HG02678 (cell line): ENCODE results near the gene SCNN1A.

Experiments used
- ATAC-seq: cut with Tn5 transposase; IDR thresholded peaks from one replicate; pipeline ENCODE4 v1.9.1; 2021; ENCODE audit warnings: mild to moderate bottlenecking, moderate library complexity; ENCODE audit not compliant: unreplicated experiment

Gene SCNN1A

GRCh38 chr12:6322352-6322751 lies 53.0 kb downstream of the SCNN1A start:
- no peak for ATAC-seq

- ATAC-seq = no peak
Measured at GRCh38 chr12:6321905-6322304, 53.5 kb downstream of the SCNN1A start.

GRCh38 chr12:6319446-6319845 lies 55.9 kb downstream of the SCNN1A start:
- ATAC-seq = no peak

- no peak for ATAC-seq
Measured at GRCh38 chr12:6318440-6318879, 56.9 kb downstream of the SCNN1A start.

DNA sequence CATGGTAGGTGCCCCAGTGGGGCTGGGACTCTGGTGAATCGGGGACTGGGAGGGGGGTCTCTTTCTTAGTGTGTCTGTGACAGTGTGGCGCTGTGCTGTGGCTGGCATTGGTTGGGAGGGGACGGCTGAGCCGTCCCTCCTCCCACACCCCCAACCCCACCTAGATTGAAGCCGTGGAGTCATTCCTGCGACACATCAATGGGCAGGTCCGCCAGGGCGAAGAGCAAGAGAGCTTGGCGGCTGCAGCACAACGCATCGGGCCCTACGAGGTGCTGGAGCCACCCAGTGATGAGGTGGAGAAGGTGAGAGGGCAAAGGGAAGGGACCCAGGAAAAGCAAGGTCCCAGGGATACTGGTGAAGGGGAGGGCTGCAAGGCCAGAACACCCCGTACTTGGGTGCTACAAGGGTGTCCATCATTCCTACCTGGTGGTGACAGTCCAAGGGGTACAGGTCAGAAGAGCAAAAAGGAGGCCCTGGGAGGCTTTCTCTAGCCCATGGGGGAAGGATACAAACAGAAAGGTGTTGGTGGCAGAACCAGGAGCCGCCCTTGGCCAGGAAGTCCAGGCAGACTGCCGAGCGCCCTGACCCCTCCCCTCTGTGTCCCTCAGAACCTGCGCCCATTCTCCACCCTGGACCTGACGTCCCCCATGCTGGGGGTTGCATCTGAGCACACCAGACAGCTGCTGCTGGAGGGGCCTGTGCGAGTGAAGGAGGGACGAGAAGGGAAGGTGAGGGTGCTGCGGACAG lies 57.5 kb downstream of the SCNN1A start:
- ATAC-seq = no peak

DNA sequence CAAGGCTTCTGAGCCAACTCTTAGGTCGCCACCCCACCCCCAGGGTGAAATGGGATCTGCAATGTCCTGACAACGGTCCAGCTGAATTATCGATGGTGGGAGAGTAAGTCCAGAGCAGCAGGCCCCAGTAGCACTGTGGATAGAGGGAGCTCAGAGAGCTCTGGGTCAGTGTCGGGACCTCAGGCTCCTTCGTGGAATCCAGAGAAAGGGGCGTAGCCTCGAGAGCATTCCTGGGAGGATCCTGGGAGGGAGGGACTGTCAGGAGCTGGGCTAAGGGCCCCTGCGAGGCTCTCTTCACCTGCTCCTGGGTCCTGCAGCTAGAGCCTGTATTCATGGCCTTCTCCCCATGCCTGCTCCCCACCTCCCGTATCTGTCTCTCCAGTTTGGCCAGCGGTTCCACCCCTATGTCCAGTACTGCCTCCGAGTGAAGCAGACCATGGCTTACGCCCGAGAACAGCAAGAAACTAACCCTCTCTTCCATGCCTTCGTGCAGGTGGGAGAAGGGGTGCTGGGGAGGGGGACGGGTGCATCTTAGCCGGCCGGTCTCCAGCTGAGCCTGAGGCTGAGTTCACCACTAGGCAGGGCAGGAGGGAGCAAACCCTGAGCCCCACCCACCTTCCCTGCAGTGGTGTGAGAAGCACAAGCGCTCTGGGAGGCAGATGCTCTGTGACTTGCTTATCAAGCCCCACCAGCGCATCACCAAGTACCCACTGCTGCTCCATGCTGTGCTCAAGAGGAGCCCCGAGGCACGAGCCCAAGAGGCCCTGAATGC lies 58.3 kb downstream of the SCNN1A start:
- no peak for ATAC-seq

GRCh38 chr12:6315704-6316597 lies 59.4 kb downstream of the SCNN1A start:
- no peak for ATAC-seq

DNA sequence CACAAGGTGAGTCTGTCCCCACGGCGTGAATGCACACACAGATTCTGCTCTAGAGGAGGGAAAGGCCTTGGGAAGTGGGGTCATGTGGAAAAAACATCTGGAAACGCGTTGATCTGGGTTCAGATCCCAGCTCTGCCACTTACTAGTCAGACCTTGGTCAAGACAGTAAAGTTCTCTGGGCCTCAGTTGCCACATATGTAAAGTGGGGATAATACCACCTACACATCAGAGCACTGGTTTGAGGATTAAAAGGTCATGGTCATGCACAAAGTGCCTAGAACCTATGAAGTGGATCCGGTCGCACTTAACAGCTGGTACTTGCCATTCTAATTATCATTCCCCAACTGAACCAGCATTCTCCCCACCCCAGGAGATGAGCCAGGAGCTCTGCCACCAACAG lies 60.2 kb downstream of the SCNN1A start:
- ATAC-seq = no peak

GRCh38 chr12:6314776-6315175 lies 60.6 kb downstream of the SCNN1A start:
- no peak for ATAC-seq

DNA sequence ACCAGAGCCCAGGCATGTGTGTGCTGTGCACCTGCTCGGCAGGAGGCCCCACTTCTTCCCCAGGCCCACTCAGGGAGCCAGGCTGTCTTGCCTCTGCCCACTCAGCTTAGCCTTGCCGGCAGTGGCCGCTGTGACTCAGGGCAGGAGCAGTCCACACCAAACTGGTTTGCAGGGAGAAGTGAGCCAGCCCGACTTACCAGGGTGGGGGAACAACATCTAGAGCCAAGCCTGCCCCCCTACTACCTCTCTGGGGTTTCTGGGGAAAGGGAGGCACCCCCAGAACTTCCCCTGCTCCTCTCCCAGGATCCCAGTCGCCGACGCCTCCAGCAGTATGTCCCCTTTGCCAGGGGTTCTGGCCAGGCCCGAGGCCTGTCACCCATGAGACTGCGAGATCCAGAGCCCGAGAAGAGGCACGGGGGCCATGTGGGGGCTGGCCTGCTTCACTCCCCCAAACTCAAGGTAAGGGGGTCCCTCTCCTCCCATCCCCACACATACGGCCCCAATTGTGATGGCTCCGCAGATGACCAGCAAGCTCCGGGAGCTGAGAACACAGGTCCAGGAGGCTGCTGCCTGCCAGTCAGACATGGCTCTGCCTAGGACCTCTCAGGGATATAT lies 61.9 kb downstream of the SCNN1A start:
- ATAC-seq = no peak

- ATAC-seq = peak; percentile 58
Measured at GRCh38 chr12:6312529-6313325, 62.6 kb downstream of the SCNN1A start.

DNA sequence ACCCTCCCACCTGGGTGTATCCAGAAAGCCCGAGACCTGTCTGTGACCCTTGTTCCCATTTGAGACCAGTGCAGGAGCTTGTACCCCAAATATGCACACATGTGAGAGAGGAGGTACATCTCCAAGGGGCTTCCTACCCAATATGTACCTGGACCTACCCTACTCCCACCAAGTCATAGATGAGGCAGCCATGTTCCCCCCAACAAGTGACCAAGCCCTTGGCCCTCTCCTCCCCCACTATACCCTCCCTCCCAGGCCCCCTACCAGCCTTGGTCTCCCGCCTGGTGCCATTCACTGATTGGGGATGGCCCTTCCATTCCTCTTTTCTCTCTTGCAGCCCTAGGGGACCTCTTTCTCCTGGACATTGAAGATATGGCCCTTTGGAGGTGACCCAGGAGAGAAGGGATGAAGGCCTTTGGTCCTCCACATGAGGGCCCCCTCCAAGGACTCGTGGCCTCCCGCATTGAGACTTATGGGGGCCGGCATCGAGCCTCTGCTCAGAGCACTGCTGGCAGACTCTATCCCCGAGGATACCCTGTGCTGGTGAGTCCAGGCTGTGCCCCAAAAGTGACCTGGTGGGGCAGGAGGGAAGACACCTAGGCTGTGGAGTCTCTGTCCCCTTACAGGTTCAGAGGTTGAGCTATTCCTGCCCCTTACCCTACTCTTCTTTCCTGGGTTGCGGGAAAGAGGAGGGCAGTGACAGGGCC lies 63.4 kb downstream of the SCNN1A start:
- ATAC-seq = no peak

DNA sequence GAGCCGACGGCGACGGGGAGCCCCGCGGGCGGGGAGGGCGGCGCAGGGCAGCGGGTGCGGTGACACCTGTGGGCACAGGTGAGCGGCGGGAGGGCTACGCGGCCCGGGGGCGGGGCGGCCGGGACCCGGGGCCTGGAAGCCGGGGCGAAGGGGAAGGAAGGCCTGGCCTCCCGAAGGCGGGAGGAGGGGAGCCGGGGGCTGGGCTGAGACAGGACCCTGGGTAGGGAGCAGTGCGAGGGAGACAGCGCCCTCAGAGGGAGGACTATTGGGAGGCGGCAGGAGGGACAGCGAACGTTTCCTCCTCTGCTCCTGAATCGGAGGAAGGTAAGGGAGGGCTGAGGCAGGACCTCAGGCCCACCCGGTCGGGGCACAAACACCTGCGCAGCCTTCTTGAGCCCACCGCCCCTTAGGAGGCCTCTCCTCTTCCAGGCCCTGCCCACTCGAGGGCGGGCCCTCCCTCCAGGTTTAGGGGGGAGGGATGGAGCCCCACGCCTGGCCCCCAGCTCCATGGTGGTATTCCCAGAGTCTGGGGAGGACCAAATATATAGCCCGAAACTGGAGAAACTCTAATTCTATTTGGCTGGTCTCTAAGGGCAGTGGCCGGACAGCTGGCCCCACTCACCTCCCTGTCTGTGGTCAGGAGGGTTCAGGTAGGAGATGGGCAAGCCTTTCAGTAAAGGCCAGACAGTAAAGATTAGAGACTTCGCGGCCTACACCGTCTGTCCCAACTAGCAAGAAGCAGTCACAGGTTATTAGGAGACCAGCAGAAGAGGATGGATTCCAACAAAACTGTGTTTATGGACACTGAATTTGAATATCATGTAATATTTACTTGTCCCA lies 64.4 kb downstream of the SCNN1A start:
- ATAC-seq = no peak

DNA sequence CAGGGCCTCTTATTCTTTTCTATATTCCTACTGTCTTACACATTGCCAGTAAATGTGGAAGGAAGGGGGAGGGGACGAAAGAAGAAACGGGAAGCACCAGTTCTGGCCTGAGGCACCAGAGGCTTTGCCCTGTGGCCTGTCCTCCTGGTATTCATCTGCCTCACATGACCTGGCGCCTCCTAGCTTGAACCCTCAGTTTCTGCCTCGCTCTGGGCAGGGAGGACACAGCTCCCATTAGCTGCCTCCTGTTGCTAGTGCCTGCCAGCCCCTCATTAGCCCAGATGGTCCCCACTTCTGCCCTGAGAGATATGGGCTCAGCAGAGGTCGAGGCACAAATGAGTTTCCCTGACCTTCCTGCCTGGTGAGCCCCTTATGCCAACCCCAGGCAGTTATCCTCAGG lies 67.8 kb downstream of the SCNN1A start:
- no peak for ATAC-seq

DNA sequence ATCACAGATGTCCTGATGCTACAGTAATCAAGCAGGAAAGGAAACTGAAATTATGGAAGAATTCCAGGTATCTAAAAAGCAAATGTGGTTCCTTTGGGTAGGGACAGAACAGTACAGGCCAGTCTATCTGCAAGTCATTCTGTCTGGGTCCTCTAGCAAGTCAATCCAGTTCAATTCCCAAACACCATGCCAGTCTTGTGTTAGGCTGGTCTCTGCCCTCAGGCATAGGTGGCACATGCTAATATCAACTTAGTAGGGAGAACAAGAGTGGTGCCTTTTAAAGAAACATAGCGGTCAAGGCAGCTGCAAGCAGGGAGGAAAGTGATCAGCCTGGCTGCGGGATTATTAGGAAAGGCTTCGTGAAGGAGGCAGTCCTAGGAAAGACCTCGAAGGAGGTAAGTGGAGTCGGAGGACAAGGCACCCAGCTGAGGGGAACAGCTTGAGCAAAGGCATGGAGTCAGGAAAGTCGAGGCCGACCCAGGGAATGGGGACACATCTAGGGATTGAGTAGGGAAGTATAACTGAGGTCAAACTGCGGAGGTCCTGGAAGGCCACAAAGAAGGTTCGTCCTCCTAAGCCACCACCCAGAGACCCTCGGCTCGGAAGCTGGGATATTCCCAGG lies 68.7 kb downstream of the SCNN1A start:
- ATAC-seq = no peak

DNA sequence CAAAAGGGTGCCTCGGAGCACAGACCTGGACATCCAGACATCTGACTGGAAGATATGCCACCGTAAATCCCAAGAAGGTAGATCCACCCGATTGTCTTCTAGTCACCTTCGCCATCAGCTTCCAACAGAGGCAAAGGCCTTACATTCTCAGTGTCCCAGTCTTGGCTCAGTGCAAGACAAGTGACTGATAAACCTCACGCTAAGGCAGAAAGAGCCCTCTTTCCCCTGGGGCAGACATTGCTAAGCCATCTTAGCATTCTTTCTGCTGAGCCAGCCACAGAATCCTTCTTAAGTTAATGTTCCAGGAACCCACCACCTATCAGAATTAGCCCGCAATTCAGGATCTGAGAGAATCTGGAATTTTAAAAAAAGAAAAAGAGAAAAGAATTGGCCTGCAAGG lies 69.2 kb downstream of the SCNN1A start:
- no peak for ATAC-seq

DNA sequence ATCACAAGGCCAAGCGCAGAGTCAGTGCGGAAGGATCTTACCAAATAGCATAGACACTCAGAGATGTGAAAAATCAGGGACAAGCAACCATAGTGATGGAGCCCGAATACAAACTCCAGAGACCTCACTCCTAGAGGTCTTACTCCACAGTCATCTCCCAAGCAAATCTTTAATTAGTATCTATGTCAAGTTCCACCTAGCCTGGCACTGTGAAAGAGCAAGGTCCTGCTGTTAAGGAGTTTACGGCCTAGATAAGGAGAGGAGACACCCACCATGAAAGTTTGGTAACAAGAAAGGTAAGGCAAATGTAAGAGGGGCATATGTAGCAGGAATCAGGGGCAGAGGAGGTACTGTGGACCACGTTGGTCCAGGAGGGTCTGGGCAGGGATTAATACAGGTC lies 72.3 kb downstream of the SCNN1A start:
- ATAC-seq = no peak

DNA sequence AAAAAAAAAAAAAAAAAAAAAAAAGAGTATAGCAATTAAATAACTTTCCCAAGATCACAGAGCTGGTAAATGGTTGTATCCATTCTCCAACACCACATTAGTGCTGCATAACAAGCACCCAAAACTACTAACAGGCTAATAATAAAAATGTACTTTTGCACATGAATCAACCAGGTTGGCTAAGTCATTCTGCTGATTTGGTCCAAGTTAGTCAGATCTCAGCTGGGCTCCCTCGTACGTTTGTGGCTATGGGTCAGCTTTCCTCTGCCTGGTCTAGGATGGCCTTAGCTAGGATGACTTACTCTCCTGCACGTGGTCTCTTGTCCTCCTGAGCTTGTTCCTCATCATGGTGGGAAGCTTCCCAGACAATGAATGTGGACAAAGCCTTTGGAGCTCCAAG lies 72.7 kb downstream of the SCNN1A start:
- no peak for ATAC-seq
